ENCODE measurements around the gene SCAF1.

The SCAF1 gene

DNA sequence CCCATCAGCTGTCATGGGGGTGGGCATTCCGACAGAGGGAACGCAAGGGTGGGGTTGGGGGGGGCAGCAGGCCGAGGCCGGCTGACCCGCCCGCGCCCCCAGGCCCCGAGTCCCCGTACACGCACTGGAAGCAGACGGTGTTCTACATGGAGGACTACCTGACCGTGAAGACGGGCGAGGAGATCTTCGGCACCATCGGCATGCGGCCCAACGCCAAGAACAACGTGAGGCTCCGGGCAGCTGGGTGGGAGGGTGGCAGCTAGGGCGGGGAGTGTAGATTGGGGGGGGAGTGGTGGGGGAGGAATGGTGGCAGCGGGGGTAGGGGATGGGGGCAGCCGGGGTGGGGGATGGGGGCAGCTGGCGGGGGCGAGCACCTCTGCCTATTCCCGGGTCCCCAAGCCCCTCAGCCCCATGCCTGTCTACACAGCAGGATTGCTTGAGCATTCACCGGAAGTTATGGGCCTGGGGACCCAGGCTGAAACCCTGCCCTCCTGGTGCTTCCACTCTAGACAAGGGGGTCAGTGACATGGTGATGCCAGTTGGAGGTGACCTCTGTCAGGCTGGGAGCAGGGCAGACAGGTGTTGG is 44.6 kb downstream of the SCAF1 start:
- no peak for DNase-seq

DNA sequence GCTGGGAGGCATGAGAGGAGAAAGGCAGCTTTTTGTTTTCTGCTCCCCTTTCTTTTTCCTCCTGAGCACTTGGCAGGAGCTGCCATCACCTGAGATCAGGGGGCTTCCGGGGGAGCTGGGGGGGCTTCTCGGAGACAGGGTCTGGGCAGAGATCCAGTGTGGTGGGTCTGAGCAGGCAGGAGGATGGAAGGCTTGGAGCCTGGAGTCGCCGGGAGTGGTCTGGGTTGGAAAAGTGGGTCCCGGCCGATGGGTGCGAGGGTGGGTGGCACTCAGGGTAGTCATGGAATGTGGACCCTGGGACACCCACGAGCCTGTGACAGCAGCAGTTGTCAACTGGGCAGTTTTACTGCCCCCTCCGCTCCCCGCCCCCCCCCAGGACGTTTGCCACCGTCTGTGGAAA is 45.1 kb downstream of the SCAF1 start:
- DNase-seq: no peak

DNA sequence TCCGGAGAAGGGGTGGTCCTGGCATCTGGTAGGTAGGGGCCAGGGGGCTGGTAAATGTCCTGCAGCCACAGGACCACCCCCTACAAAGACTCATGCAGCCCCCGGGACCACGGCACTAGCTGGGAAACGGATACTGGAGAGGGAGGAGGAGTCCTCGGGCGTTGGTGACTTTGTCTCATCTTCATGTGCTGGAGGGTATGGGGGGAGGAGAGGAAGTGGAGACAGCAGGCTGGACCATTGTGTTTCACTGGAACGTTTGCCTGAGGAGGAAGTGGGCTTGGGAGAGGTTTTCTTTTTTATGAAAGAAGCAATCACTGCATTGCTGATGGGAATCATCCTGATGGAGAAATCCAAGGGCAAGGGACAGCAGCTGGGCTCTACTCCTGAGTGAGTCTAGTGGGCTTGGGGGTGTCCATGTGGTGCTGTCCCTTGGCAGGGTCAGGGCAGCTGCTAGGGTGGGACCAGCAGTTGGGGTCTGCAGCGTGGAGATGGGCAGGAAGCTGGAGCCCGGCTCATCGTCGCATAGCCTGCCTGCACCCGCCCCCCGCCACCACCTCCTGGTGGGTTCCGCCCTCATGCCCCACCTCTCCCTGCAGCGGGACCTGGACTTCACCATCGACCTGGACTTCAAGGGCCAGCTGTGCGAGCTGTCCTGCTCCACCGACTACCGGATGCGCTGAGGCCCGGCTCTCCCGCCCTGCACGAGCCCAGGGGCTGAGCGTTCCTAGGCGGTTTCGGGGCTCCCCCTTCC is 45.7 kb downstream of the SCAF1 start:
- no peak for DNase-seq

DNA sequence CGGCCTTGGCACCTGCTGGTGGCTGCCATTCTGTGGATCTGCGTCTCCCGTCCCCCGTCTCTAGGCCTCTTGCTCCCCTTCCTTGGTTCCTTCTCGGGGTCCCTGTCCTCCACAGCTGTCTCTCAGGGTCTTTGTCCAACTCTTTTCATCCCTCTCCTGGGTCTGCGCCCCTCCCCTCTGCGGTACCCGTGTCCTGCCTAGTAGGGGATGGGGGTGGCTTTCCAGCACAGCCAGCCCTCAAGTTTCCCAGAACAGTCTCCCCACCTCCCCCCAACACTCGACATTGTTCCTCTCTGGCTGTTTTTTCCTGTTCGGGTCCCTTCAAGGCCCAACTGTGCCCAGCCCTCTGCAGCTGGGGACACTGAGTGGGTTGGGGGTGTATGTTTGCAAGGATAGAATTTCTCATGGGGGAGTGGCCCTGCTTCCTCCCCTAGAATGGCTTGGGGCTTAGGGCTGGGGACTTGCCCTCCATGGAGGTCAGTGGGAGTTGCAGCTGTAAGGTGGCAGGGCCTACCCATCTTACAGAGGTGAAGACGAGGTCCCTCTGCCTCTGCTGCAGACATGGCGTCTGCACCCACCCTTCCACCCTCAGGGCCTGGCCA is 46.6 kb downstream of the SCAF1 start:
- DNase-seq: no peak

DNA sequence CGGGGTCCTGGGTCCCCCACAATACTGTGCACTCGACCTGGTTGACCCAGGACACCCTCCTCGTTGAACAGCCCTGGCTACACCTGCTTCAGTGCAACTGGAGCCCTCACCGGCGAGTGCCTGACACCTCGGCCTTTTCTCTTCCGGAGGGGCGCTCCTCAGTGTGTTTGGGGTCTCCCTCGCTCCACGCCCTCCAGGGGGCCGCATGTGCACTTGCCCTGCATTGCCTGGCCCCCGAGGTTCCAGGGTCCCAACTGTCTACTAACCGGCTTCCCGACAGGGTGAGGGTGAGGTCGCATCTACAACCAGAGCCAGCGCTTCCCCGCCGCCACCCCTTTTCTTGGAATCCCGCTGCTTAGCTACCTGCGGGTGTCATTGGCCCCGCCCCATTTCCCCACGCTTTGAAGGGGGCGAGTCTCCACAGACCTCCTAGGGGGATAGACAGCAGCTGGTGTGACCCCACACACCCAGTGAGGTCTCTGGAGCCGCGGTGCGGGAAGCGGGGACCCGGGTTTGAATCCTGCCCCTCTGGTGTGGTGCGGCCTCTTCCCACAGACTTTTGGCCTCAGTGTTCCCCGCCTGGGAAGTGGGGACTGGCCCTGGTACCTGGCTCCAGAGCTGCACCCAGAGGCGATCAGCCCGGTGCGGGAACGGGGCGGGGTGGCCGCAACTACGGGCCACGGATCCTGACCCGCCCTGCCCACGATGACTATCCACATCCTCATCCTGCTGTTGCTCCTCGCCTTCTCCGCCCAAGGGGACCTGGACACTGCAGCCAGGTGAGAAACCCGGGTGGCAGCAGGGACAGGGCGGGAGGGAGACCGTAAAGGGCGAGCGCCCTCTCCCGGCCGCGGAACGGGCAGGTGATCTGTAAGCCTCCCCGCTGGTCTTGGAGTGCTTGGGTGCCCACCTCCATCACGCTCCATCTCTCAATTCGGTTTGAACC is 47.4 kb downstream of the SCAF1 start, which contains the start of gene ADM5:
Gene ADM5 (plus strand): TSS at position 462 of the 946 bp plus-strand sequence. CDS start 244 bp downstream, at position 706.
- DNase-seq: peak; percentile 58

DNA sequence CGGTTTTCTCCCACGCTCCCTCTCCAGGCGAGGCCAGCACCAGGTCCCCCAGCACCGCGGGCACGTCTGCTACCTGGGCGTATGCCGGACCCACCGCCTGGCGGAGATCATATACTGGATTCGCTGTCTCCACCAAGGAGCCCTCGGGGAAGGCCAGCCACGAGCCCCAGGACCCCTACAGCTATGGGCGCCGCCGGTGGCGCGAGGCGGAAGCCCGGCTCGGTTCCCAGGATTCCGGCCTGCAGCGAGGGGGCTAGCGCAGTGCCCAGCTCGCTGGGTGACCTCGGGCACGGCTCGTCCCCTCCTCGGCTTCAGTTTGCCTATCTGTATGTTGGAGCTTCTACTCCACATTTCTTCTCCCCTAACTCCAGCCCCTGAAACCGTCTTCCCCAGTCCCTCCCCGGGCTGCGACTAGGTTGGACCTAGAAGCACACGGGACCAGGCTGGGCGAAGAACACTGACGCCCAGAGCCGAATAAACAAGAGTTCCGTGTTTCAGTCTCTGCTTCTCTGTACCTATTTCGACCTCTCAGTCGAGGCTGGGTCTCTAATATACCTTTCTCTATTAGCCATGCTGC is 48.2 kb downstream of the SCAF1 start:
- no peak for DNase-seq

DNA sequence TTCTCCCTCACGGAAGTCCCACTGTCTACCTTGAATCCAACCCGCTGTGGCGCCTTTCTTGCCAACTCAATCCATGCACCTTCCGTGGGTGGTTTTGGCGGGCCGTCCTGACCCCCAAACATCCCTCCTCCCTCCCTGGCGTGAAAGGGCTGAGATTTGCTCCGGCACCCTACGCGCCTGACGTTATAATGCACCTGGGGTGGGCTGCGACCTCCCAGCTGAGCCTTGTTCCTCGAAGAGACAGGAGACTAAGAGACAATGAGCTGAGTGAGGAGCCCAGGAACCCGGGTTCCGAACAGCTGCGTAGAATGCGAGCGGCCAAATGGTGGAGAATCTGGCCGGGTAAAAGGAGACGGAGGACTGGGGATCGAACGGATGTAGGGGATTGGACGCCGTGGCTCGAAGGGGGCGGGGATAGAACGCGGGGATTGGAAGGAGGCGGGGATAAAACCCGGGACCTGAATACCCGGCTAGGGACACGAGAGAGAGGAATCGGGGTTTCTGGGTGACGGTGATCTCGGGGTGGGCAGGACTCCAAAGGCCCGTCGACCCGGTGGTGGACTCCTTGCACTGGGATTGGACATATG is 48.7 kb downstream of the SCAF1 start, which contains the start of gene CPT1C:
Gene CPT1C (plus strand): TSS at position 461 of the 587 bp plus-strand sequence. CDS start 1,137 bp downstream, outside the sequence.
- DNase-seq: peak; percentile 60

DNA sequence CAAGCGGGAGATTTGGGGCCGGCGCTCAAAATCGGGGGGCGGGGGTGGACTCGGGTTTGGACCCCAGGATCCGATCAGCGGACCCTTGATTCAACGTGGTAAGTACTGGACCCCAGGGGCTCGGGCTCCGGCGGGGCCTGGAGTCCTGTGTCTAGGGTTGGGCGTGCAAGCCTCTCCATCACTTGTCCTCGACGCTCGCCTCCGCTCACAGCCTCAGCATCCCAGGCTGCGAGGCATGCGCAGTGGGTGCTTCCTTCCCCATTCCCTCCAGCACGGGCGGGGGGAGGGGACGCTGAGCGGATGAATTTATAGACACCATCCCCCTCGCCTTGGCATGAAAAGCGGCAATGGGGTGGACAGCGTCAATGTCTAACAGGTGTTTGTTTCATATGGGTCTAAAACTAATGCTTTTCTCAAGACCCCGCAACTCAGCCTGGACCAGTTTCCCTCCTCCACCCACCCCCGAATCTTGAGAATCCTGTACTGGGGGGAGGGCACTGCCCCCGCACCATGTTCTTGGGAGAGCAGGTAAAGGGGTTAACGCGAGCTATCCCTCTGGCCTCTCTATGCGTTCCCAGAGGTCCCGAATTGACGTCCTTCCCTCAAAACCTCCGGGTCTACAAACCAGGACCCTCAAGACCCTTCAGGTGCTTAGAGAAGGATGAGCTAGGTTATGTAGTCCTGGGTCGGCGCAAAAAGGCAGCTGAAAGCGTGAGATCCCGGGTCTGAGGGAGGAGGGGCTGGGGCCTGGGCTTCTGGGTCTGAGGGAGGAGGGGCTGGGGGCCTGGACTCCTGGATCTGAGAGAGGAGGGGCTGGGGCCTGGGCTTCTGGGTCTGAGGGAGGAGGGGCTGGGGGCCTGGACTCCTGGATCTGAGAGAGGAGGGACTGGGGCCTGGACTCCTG is 49.5 kb downstream of the SCAF1 start:
- DNase-seq: no peak

DNA sequence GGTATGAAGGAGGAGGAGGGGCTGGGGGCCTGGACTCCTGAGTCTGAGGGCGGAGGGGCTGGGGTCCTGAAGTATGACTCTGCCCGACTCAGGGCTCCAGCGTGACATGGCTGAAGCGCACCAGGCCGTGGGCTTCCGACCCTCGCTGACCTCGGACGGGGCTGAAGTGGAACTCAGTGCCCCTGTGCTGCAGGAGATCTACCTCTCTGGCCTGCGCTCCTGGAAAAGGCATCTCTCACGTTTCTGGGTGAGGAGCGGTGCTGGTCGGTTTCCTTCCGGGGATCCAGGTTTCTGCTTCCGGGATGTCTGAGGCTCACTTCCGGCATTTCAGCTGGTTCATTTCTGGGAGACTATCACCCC is 50.1 kb downstream of the SCAF1 start:
- DNase-seq: no peak

DNA sequence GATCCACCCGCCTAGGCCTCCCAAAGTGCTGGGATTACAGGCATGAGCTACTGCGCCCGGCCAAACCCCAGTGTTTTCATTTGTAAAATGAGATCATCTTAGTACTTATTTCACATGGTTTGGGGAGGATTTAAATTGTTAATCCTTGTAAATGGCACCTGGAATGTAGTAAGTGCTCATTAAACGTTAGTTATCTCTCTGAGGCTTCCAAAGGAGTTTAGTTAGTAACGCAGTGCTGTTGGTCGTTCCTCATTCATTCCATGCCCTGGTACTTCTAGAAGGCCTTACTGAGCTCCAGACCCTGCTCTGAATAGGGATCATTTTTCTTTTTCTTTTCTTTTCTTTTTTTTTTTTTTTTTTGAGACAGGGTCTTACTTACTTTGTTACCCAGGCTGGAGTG is 54.1 kb downstream of the SCAF1 start:
- DNase-seq: no peak

DNA sequence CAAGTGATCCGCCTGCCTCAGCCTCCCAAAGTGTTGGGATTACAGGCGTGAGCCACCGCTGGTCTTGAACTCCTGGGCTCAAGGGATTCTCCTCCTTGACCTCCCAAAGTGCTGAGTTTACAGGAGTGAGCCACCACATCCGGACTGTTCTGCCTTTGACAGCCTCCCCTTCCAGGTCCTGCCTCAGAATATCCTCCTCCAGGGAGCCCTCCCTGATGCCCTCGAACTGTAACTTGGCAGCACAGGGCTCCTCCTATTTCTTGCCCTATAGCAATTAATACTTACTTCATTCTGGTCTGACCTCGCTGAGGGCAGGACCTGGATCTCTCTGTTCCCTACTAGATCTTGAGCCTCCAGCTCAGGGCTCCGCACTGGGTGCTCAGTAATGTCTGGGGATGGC is 54.9 kb downstream of the SCAF1 start:
- DNase-seq: no peak

DNA sequence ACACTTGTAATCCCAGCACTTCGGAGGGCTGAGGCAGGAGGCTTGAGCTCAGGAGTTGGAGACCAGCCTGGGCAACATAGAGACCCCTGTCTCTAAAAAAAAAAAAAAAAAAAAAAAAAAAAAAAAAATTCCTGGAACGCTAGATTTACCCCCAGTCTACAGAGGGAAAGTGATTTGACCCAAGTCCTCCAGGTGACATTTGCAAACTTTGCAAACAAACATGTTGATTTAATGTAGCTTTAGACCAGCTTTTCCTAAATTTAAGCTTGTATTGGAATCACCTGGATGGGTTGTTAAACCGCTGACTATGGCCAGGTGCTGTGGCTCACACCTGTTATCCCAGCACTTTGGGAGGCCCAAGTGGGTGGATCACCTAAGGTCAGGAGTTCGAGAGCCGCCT is 57.4 kb downstream of the SCAF1 start:
- DNase-seq: no peak

DNA sequence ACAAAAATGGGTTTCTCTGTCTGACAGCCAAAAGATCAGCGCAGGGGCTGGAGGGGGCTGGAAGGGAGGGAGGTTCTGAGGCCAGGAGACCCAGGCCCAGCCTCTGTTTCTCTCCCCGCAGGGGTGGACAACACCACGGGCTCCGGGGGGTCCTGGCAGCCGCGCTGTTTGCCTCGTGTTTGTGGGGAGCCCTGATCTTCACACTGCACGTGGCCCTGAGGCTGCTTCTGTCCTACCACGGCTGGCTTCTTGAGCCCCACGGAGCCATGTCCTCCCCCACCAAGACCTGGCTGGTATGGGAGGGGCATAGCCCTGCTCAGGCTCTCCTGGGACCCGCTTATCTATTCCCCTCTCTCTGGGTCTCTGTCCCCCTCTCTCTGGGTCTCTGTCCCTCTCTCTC is 58.6 kb downstream of the SCAF1 start:
- no peak for DNase-seq

DNA sequence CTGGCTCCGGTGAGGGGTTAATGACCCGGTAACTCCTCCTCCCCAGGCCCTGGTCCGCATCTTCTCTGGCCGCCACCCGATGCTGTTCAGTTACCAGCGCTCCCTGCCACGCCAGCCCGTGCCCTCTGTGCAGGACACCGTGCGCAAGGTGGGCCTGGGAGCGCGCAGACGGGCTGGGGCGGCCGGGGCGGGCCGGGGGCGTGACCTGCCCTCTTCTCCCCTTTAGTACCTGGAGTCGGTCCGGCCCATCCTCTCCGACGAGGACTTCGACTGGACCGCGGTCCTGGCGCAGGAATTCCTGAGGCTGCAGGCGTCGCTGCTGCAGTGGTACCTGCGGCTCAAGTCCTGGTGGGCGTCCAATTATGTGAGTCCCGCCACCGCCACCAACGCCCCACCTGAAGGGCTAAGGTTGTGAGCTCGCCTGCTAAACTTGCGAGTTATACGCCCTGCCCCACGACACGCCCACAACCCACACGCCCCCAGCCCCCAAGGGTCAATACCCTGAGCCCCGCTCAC is 59.3 kb downstream of the SCAF1 start:
- no peak for DNase-seq

DNA sequence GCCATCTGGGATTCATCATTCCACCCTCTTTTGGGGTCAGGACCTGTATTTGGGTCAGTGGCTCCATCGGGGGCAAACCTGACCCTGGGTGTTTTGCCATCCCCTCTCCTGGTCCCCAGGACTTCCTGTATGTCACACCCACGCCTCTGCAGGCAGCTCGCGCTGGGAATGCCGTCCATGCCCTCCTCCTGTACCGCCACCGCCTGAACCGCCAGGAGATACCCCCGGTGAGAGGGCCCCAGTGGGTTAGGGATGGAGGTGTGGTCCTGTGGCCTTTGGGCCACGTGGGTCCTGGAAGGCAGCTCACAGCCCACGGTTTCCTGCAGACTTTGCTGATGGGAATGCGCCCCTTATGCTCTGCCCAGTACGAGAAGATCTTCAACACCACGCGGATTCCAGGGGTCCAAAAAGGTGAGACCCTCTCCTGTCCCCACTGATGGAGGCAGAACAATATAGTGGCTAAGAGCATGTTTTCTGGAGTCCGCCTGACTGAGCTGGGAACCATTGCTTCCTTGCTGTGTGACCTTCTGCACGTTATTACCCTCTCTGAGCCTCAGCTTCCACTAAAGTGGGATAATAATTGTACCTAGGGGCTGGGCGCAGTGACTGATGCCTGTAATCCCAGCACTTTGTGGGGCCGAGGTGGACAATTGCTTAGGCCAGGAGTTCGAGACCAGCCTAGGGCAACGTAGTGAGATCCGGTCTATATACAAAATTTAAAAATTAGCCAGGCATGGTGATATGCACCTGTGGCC is 63.1 kb downstream of the SCAF1 start:
- no peak for DNase-seq

DNA sequence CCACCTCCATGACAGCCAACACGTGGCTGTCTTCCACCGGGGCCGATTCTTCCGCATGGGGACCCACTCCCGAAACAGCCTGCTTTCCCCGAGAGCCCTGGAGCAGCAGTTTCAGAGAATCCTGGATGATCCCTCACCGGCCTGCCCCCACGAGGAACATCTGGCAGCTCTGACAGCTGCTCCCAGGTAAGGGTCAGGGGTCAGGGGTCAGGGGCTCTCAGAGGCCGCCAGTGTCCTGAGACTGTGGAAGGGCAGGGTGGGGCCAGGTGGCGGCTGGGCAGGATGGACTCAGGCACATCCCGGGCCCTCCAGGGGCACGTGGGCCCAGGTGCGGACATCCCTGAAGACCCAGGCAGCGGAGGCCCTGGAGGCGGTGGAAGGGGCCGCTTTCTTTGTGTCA is 63.9 kb downstream of the SCAF1 start:
- DNase-seq: no peak

All from activated T-cell treated with anti-CD3 and anti-CD28 coated beads, Interleukin-2, amount 50 U/mL, for 1 hour (primary cell).